K562 (cell line): ENCODE data around the gene FXN. TPM values are rescaled to one million over a fixed set of nuclear protein-coding genes. Genes with fewer than 3 reads are reported as not detected.

Experiments
- ATAC-seq: fragments of 200-7000 bp; cut with Tn5 transposase; 3 replicates; pipeline ENCODE4 v1.9.1; 2020; ENCODE audit warnings: moderate library complexity
- BruUV-seq: library from RNA; stranded (reverse); fragments of 400-500 nt; replicated peaks from 2 replicates; lab custom pipeline; 2021; lab: Mats Ljungman, UMichigan
- CTCF ChIA-PET: fragments of 300-600 bp; formaldehyde crosslinking; extraction: SDS; loops from one replicate; lab custom pipeline; 2021; ENCODE audit warnings: low intra/inter-chr PET ratio; lab: Yijun Ruan, JAX
- POLR2A ChIA-PET: fragments of 300-600, 350-650 bp; sonication (Branson Sonifier 250); formaldehyde crosslinking; extraction: SDS; loops from one replicate; lab custom pipeline; 2021; ENCODE audit warnings: antibody characterized with exemption, inconsistent platforms; lab: Yijun Ruan, JAX
- DNase-seq, 4 experiments: peaks; one replicate each; pipeline versions ENCODE4 v3.0.0 to v3.0.0-alpha.2; 2011 to 2018; ENCODE audit warnings: low spot score in 3 of 4, mixed read lengths in 3 of 4; ENCODE audit errors: extremely low read depth in 1 of 4
- FAIRE-seq: peaks from 2 replicates; lab custom pipeline; 2011; peaks lifted over from hg19 to GRCh38; lab: Jason Lieb, UNC
- H2AFZ ChIP-seq: 2 replicates; pipeline ENCODE4 v1.6.0; 2011; ENCODE audit warnings: low read depth, low read length, control low read depth, inconsistent platforms
- H3K27ac ChIP-seq: fragments of 200-600 bp; 3 replicates; pipeline ENCODE4 v1.8.0; 2011; ENCODE audit warnings: low read depth, mild to moderate bottlenecking, control low read depth, inconsistent platforms, low read length, moderate library complexity, mixed read lengths; ENCODE audit errors: extremely low read depth
- H3K27me3 ChIP-seq, 2 experiments: fragments of 300-600 bp in 1 of 2; 2 replicates in 1 of 2; 3 replicates in 1 of 2; pipeline versions ENCODE4 v1.6.0 to v1.8.0; 2011; ENCODE audit warnings: inconsistent platforms in 2 of 2, low read length in 2 of 2, mild to moderate bottlenecking in 1 of 2, mixed read lengths in 1 of 2, moderate library complexity in 1 of 2; ENCODE audit not compliant: control insufficient read depth in 2 of 2, insufficient read depth in 2 of 2
- H3K36me3 ChIP-seq: fragments of 300-600 bp; 3 replicates; pipeline ENCODE4 v1.8.0; 2011; ENCODE audit warnings: mild to moderate bottlenecking, low read length, inconsistent platforms; ENCODE audit not compliant: control insufficient read depth, insufficient read depth
- H3K4me1 ChIP-seq, 2 experiments: fragments of 200-600 bp in 1 of 2; replicated peaks in 1 of 2; 2 replicates in 1 of 2; 3 replicates in 1 of 2; pipeline versions ENCODE4 v1.5.1 to v1.8.0; 2011; ENCODE audit warnings: inconsistent platforms in 2 of 2, low read length in 2 of 2, mild to moderate bottlenecking in 1 of 2, mixed read lengths in 1 of 2, moderate library complexity in 1 of 2; ENCODE audit not compliant: control insufficient read depth in 2 of 2, insufficient read depth in 2 of 2
- H3K4me2 ChIP-seq: 2 replicates; pipeline ENCODE4 v1.6.1; 2011; ENCODE audit warnings: low read length, control low read depth, inconsistent platforms, mixed read lengths; ENCODE audit not compliant: insufficient read depth
- H3K4me3 ChIP-seq: fragments of 200-600 bp; sonication (generic), shearing (Covaris generic); 2 replicates; pipeline ENCODE4 v1.5.1; 2016; ENCODE audit warnings: control low read depth, inconsistent platforms
- H3K79me2 ChIP-seq: fragments of 200-600 bp; 3 replicates; pipeline ENCODE4 v1.8.0; 2011; ENCODE audit warnings: low read length, inconsistent platforms; ENCODE audit not compliant: control insufficient read depth, insufficient read depth
- H3K9ac ChIP-seq, 2 experiments: 2 replicates each; pipeline versions ENCODE4 v1.6.0 to v1.6.1; 2011; ENCODE audit warnings: low read depth in 2 of 2, low read length in 2 of 2, control low read depth in 1 of 2, inconsistent platforms in 1 of 2, mild to moderate bottlenecking in 1 of 2, mixed read lengths in 1 of 2; ENCODE audit not compliant: insufficient read depth in 1 of 2
- H3K9me1 ChIP-seq: one replicate; pipeline ENCODE4 v1.6.0; 2011; ENCODE audit warnings: inconsistent platforms, mild to moderate bottlenecking, low read length, moderate library complexity; ENCODE audit not compliant: control insufficient read depth, insufficient read depth
- H3K9me3 ChIP-seq: replicated peaks from 2 replicates; pipeline ENCODE4 v1.5.1; 2011; ENCODE audit warnings: low read depth, low read length, inconsistent platforms; ENCODE audit not compliant: control insufficient read depth, insufficient read depth
- H4K20me1 ChIP-seq: replicated peaks from 2 replicates; pipeline ENCODE4 v1.6.1; 2011; ENCODE audit warnings: low read length, inconsistent platforms, mixed read lengths; ENCODE audit not compliant: control insufficient read depth, insufficient read depth
- CCNT2 ChIP-seq: IDR thresholded peaks from 2 replicates; pipeline ENCODE4 v1.6.1; 2011; ENCODE audit warnings: borderline replicate concordance, low read depth, mild to moderate bottlenecking, moderate library complexity, mixed read lengths, low read length; ENCODE audit not compliant: insufficient read length; ENCODE audit errors: extremely low read depth
- CREM ChIP-seq: IDR thresholded peaks from 2 replicates; pipeline ENCODE4 v1.6.1; 2014; ENCODE audit warnings: antibody characterized with exemption, low read depth
- CTBP1 ChIP-seq: fragments of 450-650 bp; IDR thresholded peaks from 2 replicates; pipeline ENCODE4 v1.6.1; 2016; ENCODE audit warnings: borderline replicate concordance
- FOS ChIP-seq: IDR thresholded peaks from 3 replicates; pipeline ENCODE4 v1.6.1; 2011; ENCODE audit not compliant: insufficient read length; ENCODE audit errors: extremely low read depth
- FOXA1 ChIP-seq: fragments of 450-650 bp; IDR thresholded peaks from 2 replicates; pipeline ENCODE4 v1.6.1; 2016; ENCODE audit warnings: mild to moderate bottlenecking, borderline replicate concordance
- HMG20B ChIP-seq: fragments of 250-450 bp; sonication (Bioruptor Pico); IDR thresholded peaks from 2 replicates; pipeline ENCODE4 v1.5.0; 2021; ENCODE audit warnings: mild to moderate bottlenecking
- ILK ChIP-seq: fragments of 450-650 bp; IDR thresholded peaks from 2 replicates; pipeline ENCODE4 v1.6.1; 2016; ENCODE audit warnings: missing genetic modification characterization, low read depth, mild to moderate bottlenecking, missing compliant biosample characterization, moderate library complexity, borderline replicate concordance
- KAT2B ChIP-seq: IDR thresholded peaks from one replicate; pipeline ENCODE4 v1.6.1; 2012; ENCODE audit warnings: low read depth, mild to moderate bottlenecking, control low read depth, inconsistent platforms, low read length, moderate library complexity
- NFRKB ChIP-seq: fragments of 450-650 bp; IDR thresholded peaks from 2 replicates; pipeline ENCODE4 v1.6.1; 2016; ENCODE audit warnings: low read depth
- NRF1 ChIP-seq, 2 experiments: fragments of 450-650 bp; IDR thresholded peaks in 1 of 2; conservative IDR thresholded peaks in 1 of 2; 2 replicates each; pipeline ENCODE4 v1.6.1; 2014; ENCODE audit warnings: mild to moderate bottlenecking in 2 of 2
- SMARCE1 ChIP-seq: fragments of 450-650 bp; IDR thresholded peaks from 2 replicates; pipeline ENCODE4 v1.7.1; 2016; ENCODE audit warnings: mild to moderate bottlenecking
- TRIM24 ChIP-seq, 2 experiments: fragments of 450-650 bp; IDR thresholded peaks; 2 replicates each; pipeline ENCODE4 v1.6.1; 2016
- ZBTB49 ChIP-seq: sonication (generic); formaldehyde crosslinking; IDR thresholded peaks from 2 replicates; pipeline ENCODE4 v1.8.0; 2022; ENCODE audit warnings: missing genetic modification reagents, mild to moderate bottlenecking, borderline replicate concordance
- ZBTB8A ChIP-seq: fragments of 450-650 bp; IDR thresholded peaks from 2 replicates; pipeline ENCODE4 v1.6.1; 2018; ENCODE audit warnings: mild to moderate bottlenecking, moderate library complexity; ENCODE audit not compliant: partially characterized antibody
- ZNF140 ChIP-seq: fragments of 250-450 bp; sonication (Bioruptor Pico); IDR thresholded peaks from 2 replicates; pipeline ENCODE4 v1.8.0; 2021; ENCODE audit warnings: moderate library complexity, mild to moderate bottlenecking, inconsistent platforms
- ZNF280A ChIP-seq: fragments of 450-650 bp; IDR thresholded peaks from 2 replicates; pipeline ENCODE4 v1.6.1; 2018; ENCODE audit warnings: mild to moderate bottlenecking, low read depth; ENCODE audit not compliant: partially characterized antibody
- ZNF551 ChIP-seq: fragments of 250-450 bp; sonication (Bioruptor Pico); IDR thresholded peaks from 2 replicates; pipeline ENCODE4 v1.5.0; 2021; ENCODE audit warnings: mild to moderate bottlenecking, moderate library complexity
- ZNF644 ChIP-seq: fragments of 200-800 bp; sonication (Bioruptor generic); IDR thresholded peaks from 2 replicates; pipeline ENCODE4 v1.6.1; 2016; ENCODE audit warnings: low read depth, missing genetic modification characterization, missing compliant biosample characterization
- ZNF77 ChIP-seq: fragments of 250-450 bp; sonication (Bioruptor Pico); IDR thresholded peaks from 2 replicates; pipeline ENCODE4 v1.5.0; 2020
- WGBS: fragments of 100-300 bp; shearing (Covaris generic); methylation state at CpG from one replicate; pipeline ENCODE4 v1.1.6; 2016; ENCODE audit warnings: low coverage, mixed read lengths; ENCODE audit not compliant: insufficient coverage; ENCODE audit errors: missing lambda C conversion rate; 5-methylcytosine and 5-hydroxymethylcytosine counted together
- in situ Hi-C: fragments of 300-500 bp; cut with MboI; formaldehyde crosslinking; loops from 4 replicates; pipeline ENCODE4 v1.15.0; 2018; ENCODE audit warnings: inconsistent platforms, mixed read lengths
- intact Hi-C: fragments of 100-400 bp; cut with micrococcal nuclease; formaldehyde crosslinking; loops from 2 replicates; pipeline ENCODE4 v1.14.2; 2022
- polyA plus RNA-seq, 8 experiments: library from polyadenylated mRNA; depleted of rRNA in 4 of 8; stranded (reverse) in 5 of 8; unstranded in 3 of 8; fragments of >200 nt; fragmentation: Nextera tagmentation in 2 of 8; fragmentation: Illumina TruSeq in 1 of 8; extraction: Ambion mirVana in 2 of 8; extraction: Trizol in 1 of 8; gene quantifications; 2 replicates each; pipeline versions ENCODE4 v1.2.1 to v1.2.3, GENCODE V29; 2011 to 2014; ENCODE audit warnings: inconsistent platforms in 1 of 8, missing spikeins in 1 of 8
- total RNA-seq, 7 experiments: library from RNA; depleted of rRNA in 6 of 7; stranded (reverse); fragments of >200 nt in 6 of 7; fragmentation: Illumina TruSeq in 2 of 7; extraction: Trizol in 2 of 7; gene quantifications; 2 replicates each; pipeline versions ENCODE4 v1.2.1 to v1.2.3, GENCODE V29; 2011 to 2021; ENCODE audit warnings: low replicate concordance in 1 of 7

FXN gene
- total and polyA plus RNA-seq, 9 of the 15 experiments (the other 6 are each of a cell fraction or from before 2014, with no cell fraction given): 7.6 to 51.5 (median 30.3) TPM

- FAIRE-seq (peak; percentile 94), DNase-seq (peak; percentile 53 to 86 (median 69)), ATAC-seq (peak; percentile 92)
- no peaks in the 10 kb centered on the region for H4K20me1 ChIP-seq
- intact Hi-C loops: loop anchor here (2.0 to 5.0 kb wide), 2 partner anchors 21 to 243 kb away; no protein-coding TSS in a partner anchor
- WGBS: 0% methylated on average over 3 of the region's 3 CpGs
- peaks cover 26 to 55% of the 10 kb centered on the region in 2 experiments for H3K4me1 ChIP-seq
- no peaks in the 10 kb centered on the region; the same call in 1 of the 2 replicates for H3K9me3 ChIP-seq
- in situ Hi-C loops: no loop called here
- H3K36me3 ChIP-seq: no peaks in the 10 kb centered on the region
- peak overlapping the region; percentile 97 for H3K27ac ChIP-seq
- BruUV-seq: no TSS peak
- peak overlapping the region in 1 of 2 experiments; percentile 66; a peak in 2 of 4 replicates for H3K9ac ChIP-seq
- peak overlapping the region; percentile 69 for H3K4me2 ChIP-seq
- 0 out of 2 replicates have a peak overlapping the region, but pooled peaks have one; percentile 79 for H2AFZ ChIP-seq
- no peaks in the 10 kb centered on the region for H3K27me3 ChIP-seq
- no peaks in the 10 kb centered on the region for H3K79me2 ChIP-seq
- ChIA-PET CTCF (no interaction called here), POLR2A (interaction anchor here (0.6 to 0.7 kb wide), 6 partner anchors 64 to 442 kb away, joined by 3 to 4 read pairs (median 3); no protein-coding TSS in a partner anchor)
- H3K4me3 ChIP-seq: no peak overlapping the region
- no peaks in the 10 kb centered on the region for H3K9me1 ChIP-seq
- TF ChIP-seq ZBTB8A (no peak), FOS (no peak), ZNF551 (CRISPR knock-in tag) (no peak), HMG20B (CRISPR knock-in tag) (no peak), NRF1 (conservative IDR thresholded peaks at IDR 0.05 in 1 of 2, IDR thresholded peaks at IDR 0.05 in 1 of 2) (no peak), TRIM24 (IDR thresholded peaks at IDR 0.05) (peak; percentile 66 to 75; a peak in 3 of 4 replicates), ILK (no peak), ZBTB49 (CRISPR knock-in tag) (no peak), CTBP1 (peak; percentile 14; the same call in 1 of the 2 replicates), ZNF644 (tag) (0 out of 2 replicates have a peak, but pooled peaks have one; percentile 35), KAT2B (no peak), ZNF77 (CRISPR knock-in tag) (no peak), NFRKB (no peak; the same call in 1 of the 2 replicates), CCNT2 (peak; percentile 16), ZNF280A (no peak), FOXA1 (no peak), SMARCE1 (peak; percentile 62; the same call in 1 of the 2 replicates), CREM (peak; percentile 68), ZNF140 (no peak)
Measured at GRCh38 chr9:69019808-69020207, 15.7 kb upstream of the FXN start.
